ENCODE results near the gene HRH1.

DNA sequence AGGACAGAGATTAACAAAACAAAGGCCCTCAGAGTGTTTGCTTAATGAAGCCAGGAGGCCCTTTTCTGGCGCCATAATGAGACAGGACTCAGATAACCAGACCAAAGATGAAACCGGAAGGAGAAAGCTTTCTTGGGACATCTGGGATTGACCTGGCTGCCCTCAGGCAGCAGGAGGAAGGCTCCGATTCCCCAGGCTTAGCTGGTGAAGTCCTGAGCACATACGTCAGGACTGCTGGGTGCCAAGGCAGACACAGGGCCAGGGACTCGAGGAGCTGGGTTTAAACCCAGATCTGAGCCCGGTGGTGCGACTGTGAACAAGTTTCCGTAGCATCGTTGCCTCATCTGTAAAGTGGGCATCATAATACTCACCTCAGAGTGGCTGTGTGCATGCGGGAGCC lies 36.7 kb upstream of the HRH1 start:
- TF ChIP-seq, protein P1, sequence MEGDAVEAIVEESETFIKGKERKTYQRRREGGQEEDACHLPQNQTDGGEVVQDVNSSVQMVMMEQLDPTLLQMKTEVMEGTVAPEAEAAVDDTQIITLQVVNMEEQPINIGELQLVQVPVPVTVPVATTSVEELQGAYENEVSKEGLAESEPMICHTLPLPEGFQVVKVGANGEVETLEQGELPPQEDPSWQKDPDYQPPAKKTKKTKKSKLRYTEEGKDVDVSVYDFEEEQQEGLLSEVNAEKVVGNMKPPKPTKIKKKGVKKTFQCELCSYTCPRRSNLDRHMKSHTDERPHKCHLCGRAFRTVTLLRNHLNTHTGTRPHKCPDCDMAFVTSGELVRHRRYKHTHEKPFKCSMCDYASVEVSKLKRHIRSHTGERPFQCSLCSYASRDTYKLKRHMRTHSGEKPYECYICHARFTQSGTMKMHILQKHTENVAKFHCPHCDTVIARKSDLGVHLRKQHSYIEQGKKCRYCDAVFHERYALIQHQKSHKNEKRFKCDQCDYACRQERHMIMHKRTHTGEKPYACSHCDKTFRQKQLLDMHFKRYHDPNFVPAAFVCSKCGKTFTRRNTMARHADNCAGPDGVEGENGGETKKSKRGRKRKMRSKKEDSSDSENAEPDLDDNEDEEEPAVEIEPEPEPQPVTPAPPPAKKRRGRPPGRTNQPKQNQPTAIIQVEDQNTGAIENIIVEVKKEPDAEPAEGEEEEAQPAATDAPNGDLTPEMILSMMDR (IDR thresholded peaks at IDR 0.05): no peak
- TF ChIP-seq POLR2AphosphoS5 (IDR thresholded peaks at IDR 0.05): no peak
- TF ChIP-seq POLR2A (IDR thresholded peaks at IDR 0.05): no peak

Data from prostate gland (tissue), 2 donors.